GM12891 (cell line): ENCODE measurements around the gene DIO1.
"Not testable (repeated sequence)": the region's sequence is repeated elsewhere in the genome, so short reads cannot be mapped to it uniquely, and the experiment has no call there.

ENCODE experiments used
- DNase-seq: peaks from one replicate; pipeline ENCODE4 v3.0.0; 2011; ENCODE audit warnings: low spot score; ENCODE audit not compliant: insufficient read length
- FAIRE-seq: peaks from 2 replicates; lab custom pipeline; 2011; peaks lifted over from hg19 to GRCh38; lab: Jason Lieb, UNC
- PAX5 ChIP-seq: IDR thresholded peaks from 2 replicates; pipeline ENCODE4 v1.6.1; 2011; ENCODE audit warnings: low read length, moderate library complexity, mild to moderate bottlenecking; ENCODE audit not compliant: insufficient read depth, severe bottlenecking
- POLR2A ChIP-seq: IDR thresholded peaks from 2 replicates; pipeline ENCODE4 v1.6.1; 2011; ENCODE audit warnings: low read depth, low read length, control low read depth
- POLR2AphosphoS5 ChIP-seq: IDR thresholded peaks from 2 replicates; pipeline ENCODE4 v1.6.1; 2011; ENCODE audit warnings: low read depth, low read length, control low read depth
- POU2F2 ChIP-seq: IDR thresholded peaks from 2 replicates; pipeline ENCODE4 v1.6.1; 2011; ENCODE audit warnings: low read depth, mild to moderate bottlenecking, control low read depth, low read length, moderate library complexity
- SPI1 ChIP-seq: IDR thresholded peaks from 2 replicates; pipeline ENCODE4 v1.6.1; 2011; ENCODE audit warnings: low read depth, low read length, control low read depth
- TAF1 ChIP-seq: IDR thresholded peaks from 2 replicates; pipeline ENCODE4 v1.6.1; 2011; ENCODE audit warnings: low read depth, low read length, control low read depth

DIO1 gene

DNA sequence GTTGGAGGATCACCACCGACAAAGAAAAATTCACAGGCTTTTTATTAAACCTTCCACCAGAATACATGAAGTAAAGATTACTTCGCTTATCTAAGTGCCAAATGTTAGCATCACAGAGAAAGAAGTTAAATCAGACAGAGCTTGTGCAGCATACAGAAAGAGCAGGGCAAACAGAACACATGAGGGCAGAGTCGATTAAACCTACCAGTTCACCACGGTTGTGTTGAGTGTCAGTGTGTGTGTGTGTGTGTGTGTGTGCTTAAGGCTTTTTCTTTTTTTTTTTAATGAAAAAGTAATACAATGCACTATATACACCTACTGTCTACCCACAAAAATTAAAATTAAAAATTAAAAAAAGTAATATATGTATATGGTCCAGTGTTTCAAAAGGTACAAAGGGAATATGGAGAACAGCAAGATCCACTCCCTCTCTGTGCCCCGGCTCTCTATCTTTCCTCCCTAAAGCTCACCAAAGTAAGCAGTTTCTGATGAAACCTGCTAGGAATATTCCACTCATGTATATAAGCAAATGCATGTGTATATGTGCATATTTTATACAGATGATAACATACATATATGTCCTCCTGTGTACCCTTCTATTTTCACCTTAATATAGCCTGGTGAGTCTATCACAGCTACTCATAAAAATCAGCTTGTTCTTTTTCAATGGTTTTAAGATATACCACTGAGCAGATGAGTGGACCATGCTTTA, 22.1 kb upstream of the DIO1 start:
- no peak for DNase-seq
- no peak for FAIRE-seq
- TF ChIP-seq POLR2AphosphoS5 (no peak), PAX5 (no peak), POU2F2 (no peak), POLR2A (no peak), TAF1 (no peak), SPI1 (no peak)

- FAIRE-seq: not testable (repeated sequence)
These were observed 18.8 kb upstream of the DIO1 start for GRCh38 chr1:53875150-53875549.

GRCh38 chr1:53878492-53879105, 15.4 kb upstream of the DIO1 start:
- DNase-seq: no peak
- TF ChIP-seq SPI1 (no peak), POLR2AphosphoS5 (no peak), TAF1 (no peak), POU2F2 (no peak), POLR2A (no peak)
- no peak for FAIRE-seq

More at GRCh38 chr1:53875150-53875549, 18.8 kb upstream of the DIO1 start:
- DNase-seq: not testable (repeated sequence)

- FAIRE-seq, DNase-seq: not testable (repeated sequence)
These were observed 12.1 kb upstream of the DIO1 start for GRCh38 chr1:53881853-53882252.

- DNase-seq, FAIRE-seq: not testable (repeated sequence)
These were observed 10.4 kb upstream of the DIO1 start for GRCh38 chr1:53883600-53883999.

GRCh38 chr1:53888681-53889080, 5.3 kb upstream of the DIO1 start:
- FAIRE-seq (no peak), DNase-seq (no peak)
- TF ChIP-seq TAF1: no peak
- TF ChIP-seq POU2F2: no peak
- no peak for TF ChIP-seq PAX5
- no peak for TF ChIP-seq POLR2A
- no peak for TF ChIP-seq SPI1
- TF ChIP-seq POLR2AphosphoS5: no peak

GRCh38 chr1:53889304-53890298, 4.4 kb upstream of the DIO1 start, which contains the start of gene YIPF1:
Gene YIPF1, minus strand, starts transcription at chr1:53889797. Its CDS starts 860 bp downstream, at chr1:53888937.
- peak; percentile 33 for FAIRE-seq
- TF ChIP-seq PAX5 (no peak), SPI1 (0 out of 2 replicates have a peak, but pooled peaks have one; percentile 5), POLR2AphosphoS5 (0 out of 2 replicates have a peak, but pooled peaks have one; percentile 44), POU2F2 (0 out of 2 replicates have a peak, but pooled peaks have one; percentile 47), POLR2A (peak; percentile 66; the same call in 1 of the 2 replicates), TAF1 (no peak; the same call in 1 of the 2 replicates)
- peak; percentile 76 for DNase-seq

DNA sequence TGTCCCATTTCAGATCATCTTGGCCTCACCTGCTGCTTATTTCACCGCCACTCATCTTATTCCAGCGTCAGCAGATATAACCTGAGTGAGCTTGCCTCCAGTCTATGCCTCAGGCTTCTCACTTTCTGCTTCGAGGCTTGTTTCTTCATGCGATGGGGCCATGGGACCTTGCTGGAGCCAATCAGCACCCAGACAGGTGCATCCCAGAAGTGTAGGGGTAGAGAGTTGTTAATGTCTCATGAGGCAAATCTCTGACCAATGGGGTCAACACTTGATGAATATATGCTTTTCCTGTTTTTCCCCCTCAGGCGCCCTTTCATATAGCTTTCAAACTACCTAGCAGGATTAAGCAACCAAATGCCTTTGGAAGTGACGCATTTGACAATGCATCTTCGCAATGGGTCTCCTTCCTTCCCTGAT, 3.5 kb upstream of the DIO1 start:
- TF ChIP-seq PAX5 (no peak), POLR2AphosphoS5 (no peak), POLR2A (no peak), TAF1 (no peak), SPI1 (no peak), POU2F2 (no peak)
- FAIRE-seq (peak; percentile 20), DNase-seq (no peak)

GRCh38 chr1:53891018-53891417, 3.0 kb upstream of the DIO1 start:
- TF ChIP-seq PAX5 (no peak), POLR2AphosphoS5 (no peak), TAF1 (no peak), POU2F2 (no peak), SPI1 (no peak), POLR2A (no peak)
- no peak for FAIRE-seq
- no peak for DNase-seq

DNA sequence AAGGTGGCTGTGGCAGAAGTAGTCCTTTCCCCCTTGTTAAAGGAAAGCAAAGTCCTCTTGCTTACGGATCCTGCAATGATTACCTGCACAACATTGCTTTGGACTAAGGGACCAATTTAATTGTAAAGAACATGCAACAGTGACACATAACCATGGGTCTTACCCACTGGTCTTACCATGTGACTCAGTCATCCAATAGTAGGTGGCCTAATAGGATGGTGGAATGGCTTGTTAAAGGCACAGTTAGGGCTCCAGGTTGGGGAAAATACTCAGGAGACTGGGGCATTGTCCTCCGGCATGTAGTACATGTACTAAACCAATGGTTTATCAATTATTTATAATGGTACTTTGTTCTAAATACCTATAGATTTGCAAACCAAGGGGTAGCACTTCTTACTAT, 2.3 kb upstream of the DIO1 start:
- FAIRE-seq: no peak
- no peak for TF ChIP-seq POU2F2
- no peak for TF ChIP-seq POLR2A
- TF ChIP-seq TAF1: no peak
- no peak for TF ChIP-seq PAX5
- DNase-seq: no peak
